GM21447 (cell line): ENCODE data around the gene HTR4.
A peak's percentile ranks its signal among the peaks of the same experiment; 100 is the strongest.
"Not testable (repeated sequence)": the region's sequence is repeated elsewhere in the genome, so short reads cannot be mapped to it uniquely, and the experiment has no call there.

ENCODE experiments used
- ATAC-seq: cut with Tn5 transposase; IDR thresholded peaks from one replicate; pipeline ENCODE4 v1.9.1; 2021; ENCODE audit not compliant: unreplicated experiment

The HTR4 gene

GRCh38 chr5:148653836-148654781 lies at the start of gene HTR4:
HTR4 (minus strand) TSS chr5:148654527; CDS start chr5:148637014, 17,513 bp downstream.
- no peak for ATAC-seq

GRCh38 chr5:148702019-148702596 lies 47.8 kb upstream of the HTR4 start:
- no peak for ATAC-seq

DNA sequence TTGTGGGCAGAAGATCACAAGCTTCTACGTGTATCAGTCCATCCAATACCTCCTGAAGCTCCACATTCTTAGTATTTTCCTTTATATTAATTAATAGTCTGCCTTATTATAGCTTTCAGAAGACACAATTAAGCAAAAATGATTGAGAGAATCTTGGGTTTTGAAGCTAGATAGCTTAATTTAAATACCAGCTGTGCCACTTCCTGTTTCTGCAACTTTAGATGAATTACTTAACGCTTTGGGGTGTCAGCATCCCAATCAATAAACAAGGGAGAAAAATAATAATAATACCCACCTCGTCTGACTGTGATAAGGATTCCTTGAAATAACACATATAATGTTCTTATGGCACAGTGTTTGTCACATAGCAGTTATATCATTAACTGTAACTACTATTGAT lies 44.7 kb upstream of the HTR4 start:
- ATAC-seq: no peak

DNA sequence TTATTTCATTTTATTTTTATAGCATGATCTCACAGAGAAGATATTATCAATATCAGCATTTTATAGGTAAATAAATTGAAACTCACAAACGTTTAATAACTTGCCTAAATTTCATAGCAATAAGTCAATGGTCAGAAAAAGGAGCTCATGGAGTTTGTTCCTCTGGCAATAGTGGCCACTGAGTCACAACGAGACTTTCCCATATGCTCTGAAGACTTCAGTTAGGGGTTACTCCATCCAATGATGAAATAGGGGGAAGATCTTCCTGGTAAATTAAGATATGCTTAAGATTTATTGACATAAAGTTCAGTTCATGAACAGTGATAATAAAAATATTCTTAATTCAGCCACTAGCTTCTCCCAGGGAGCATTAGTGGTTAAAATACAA lies 43.5 kb upstream of the HTR4 start:
- no peak for ATAC-seq

DNA sequence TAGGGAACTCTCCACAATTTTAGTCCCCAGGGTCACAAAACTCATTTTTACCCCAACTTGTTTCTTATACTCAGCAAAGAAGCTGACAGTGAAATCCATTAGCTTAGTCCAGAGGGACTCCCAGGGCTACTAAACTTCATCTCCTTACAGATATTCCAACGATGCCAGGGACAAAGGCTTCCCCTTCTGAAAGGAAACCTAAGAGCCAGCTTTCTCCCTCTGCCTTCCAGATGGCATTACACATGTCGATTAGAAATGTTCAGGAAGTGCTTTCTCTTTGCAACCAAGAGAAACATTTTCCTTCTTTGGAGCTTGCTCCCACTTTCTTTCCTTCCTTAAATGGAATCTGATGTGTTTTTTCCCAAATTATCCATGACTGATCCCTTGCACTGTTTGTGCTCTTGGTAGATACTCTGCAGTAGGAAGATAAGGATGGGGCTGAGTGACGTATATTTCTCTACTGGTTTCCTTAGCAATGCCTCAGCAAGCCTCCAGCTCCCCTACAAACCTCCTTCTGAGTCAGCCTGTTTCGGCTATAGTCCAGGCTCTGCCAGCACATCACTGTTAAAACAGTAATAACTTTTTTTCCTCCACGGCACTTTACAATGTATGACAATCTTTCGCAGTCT lies 43.0 kb upstream of the HTR4 start:
- no peak for ATAC-seq

DNA sequence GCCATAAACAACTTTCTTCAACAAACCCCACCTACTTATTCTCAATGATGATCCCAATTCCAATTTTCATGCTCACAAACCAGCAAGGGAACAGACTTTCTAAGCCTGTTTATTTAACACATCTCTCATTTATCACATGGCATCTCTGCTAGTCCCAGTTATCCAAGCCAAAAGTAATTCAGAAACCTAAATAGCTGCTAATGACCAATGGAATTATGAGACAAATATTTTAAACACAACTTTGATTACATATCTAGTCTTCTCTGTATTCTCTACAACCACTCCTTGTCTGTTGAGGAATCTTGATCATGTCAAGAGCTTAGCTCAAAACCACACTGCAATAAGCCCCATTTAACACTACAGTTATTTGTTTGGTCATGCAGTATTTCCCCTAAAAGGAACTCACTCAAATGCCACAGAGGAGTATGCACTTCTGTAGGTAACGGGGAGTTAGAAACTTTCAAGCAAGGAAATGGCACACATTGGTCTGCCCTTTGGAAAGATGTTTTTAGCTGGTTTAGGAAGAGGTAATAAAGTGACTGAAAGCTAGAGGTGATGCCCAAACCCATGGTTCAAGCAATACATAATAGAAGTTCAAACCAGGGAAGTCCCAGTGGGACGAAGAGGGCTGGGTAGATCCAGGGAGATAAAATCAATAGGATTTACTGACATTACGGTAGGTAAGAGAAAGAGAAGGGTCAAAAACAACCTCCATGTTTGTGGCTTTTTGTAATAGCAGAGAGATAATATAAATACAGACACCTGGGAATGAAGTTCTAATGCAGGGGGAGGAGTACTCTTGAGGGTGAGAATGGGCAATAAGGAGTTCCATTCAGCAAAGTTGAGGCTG lies 42.1 kb upstream of the HTR4 start:
- no peak for ATAC-seq

- no peak for ATAC-seq
These were observed 36.6 kb upstream of the HTR4 start for GRCh38 chr5:148690945-148691344.

DNA sequence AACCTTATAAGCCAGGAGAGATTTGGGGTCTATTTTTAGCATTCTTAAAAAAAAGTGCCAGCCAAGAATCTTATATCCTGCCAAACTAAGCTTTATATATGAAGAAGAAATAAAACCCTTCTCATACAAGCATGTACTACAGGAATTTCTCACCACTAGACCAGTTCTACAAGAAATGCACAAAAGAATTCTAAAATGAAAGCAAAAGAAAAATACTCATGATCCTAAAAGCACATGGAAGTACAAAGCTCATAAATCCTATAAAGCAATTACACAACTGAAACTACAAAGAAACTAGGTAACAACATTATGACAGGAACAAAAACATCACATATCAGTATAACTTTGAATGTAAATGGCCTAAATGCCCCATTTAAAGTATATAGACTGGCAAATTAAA lies 34.5 kb upstream of the HTR4 start:
- ATAC-seq: no peak

DNA sequence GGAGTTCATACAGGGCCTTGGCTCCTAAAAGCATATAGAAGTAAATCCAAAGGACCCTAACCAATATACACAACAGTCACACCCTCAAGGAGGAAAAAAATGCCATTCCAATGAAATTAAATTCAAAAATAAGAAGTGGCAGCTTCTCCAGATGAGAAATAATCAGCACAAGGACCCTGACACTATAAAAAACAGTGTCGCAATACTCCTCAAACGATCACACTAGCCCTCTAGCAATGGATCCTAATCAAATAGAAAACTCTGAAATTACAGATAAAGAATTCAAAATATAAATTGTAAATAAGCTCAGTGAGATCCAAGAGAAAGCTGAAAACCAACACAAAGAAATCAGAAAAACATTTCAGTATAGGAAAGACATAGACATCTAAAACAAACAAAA lies 33.5 kb upstream of the HTR4 start:
- no peak for ATAC-seq

- ATAC-seq: peak; percentile 89
These were observed 33.1 kb upstream of the HTR4 start for GRCh38 chr5:148687427-148687826.

DNA sequence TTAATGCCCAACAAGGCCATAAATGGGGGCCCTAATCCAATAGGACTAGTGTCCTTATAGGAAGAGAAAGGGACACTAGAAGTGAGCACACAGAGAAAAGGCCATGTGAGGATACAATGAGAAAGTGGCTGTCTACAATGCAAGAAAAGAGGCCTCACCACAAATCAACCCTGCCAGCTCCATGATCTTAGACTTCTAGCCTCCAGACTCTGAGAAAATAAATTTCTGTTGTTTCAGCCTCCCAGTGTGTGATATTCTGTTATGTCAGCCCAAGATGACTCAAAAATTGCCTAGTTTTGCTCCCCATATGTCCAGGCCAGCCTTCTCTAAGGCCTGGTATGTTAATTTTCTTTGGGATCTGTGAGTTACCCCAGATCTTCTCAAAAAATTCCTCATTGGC lies 32.3 kb upstream of the HTR4 start:
- no peak for ATAC-seq

DNA sequence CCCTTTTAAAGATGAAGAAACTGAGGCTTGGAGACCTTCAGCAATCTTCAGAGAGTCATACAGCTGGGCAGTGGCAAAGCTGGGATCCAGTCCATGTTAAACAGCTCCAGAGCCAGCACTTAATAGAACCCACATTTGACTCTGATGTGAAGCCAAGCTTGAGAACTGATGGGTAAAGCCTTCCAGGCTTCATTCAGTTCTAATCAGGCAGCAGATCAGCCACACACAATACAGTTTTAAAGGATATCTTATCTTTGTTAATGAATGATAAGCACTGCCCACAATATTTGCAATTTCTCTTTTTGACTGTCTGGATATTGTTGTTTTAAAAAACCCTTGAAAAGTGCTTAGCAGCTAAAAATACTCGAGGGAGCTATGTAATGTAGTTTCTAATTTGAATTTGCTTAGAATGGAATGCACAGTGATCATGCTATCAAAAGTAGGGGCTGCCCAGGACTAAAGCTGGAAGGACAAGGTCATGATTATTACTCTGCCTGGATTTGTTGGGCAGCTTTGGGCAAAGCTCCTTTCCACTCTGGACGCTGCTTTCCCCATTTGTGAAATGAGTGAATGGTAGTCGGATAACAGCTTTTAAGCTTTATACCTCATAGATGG lies 31.3 kb upstream of the HTR4 start:
- no peak for ATAC-seq

- ATAC-seq: no peak
These were observed 30.2 kb upstream of the HTR4 start for GRCh38 chr5:148684528-148684927.

GRCh38 chr5:148683651-148684050 lies 29.3 kb upstream of the HTR4 start:
- ATAC-seq: no peak

DNA sequence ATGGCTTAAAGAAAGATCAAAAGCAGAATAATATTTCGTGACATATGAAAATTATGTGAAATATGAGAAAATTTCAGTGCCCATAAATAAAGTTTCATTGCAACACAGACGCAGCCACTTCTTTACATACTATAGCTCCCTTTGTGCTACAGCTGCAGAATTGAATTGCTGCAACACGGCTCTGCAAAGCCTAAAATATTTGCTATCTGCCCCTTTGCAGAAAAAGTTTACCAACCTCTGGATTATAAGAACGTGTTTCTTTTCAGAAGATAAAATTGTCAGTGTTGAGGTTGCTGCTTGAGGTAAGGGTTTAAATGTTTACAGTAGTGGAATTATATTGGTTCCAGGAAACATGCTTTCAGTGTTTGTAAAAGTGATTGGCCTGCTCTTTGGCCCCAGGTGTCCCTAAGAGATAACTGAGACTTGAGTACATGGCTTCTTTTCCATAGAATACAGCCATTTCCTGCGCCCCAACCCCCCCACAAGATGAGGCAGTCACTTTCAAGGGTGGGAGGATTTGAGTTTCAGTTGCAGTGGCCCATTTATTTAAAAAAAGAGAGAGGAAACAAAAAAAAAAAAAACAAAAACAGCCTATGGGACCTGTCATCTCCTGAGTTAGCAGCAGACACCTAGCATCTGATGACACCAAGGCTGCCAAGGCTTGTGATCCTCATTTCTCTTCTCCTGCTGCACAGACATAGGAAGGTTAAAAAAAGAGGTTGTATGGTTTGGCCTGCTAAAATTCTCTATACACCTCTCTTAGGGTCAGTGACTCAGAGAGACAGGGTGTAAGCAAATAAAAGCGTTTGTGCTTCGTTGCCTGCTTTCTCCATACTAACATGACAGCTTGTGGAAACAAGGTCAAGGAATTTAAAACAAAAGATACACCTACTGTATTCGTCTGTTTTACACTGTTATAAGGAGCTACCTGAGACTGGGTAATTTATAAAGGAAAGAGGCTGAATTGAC lies 28.0 kb upstream of the HTR4 start:
- no peak for ATAC-seq

GRCh38 chr5:148681157-148682057 lies 27.1 kb upstream of the HTR4 start:
- no peak for ATAC-seq

- not testable (repeated sequence) for ATAC-seq
These were observed 19.4 kb upstream of the HTR4 start for GRCh38 chr5:148673704-148674103.

GRCh38 chr5:148666353-148666752 lies 12.0 kb upstream of the HTR4 start:
- ATAC-seq: no peak
